Naive thymus-derived CD4-positive, alpha-beta T cell (primary cell): ENCODE data around the gene PCED1B. TPM values are rescaled to one million over a fixed set of nuclear protein-coding genes. Genes with fewer than 3 reads are reported as not detected.

Experiments
- ATAC-seq: fragments of 150-1000 bp; cut with Tn5 transposase; 2 replicates; pipeline ENCODE4 v1.10.0; 2021; ENCODE audit warnings: mild to moderate bottlenecking, moderate library complexity
- CTCF ChIA-PET: fragments of 350-600 bp; sonication (Branson Sonifier 250); formaldehyde crosslinking; loops from one replicate; lab custom pipeline; 2021; ENCODE audit warnings: antibody characterized with exemption; lab: Charles Lee
- POLR2A ChIA-PET: fragments of 350-600 bp; sonication (Branson Sonifier 250); formaldehyde crosslinking; loops from one replicate; lab custom pipeline; 2021; ENCODE audit warnings: antibody characterized with exemption, inconsistent platforms; lab: Charles Lee
- DNase-seq, 9 donors: peaks; one replicate each; pipeline versions ENCODE4 v3.0.0 to v3.0.0-alpha.2; 2020 to 2022; ENCODE audit warnings: mixed read lengths in 1 of 9
- H3K27ac ChIP-seq: one replicate; pipeline ENCODE4 v1.7.0; 2013; ENCODE audit warnings: mild to moderate bottlenecking, low read depth, low read length, moderate library complexity
- H3K27me3 ChIP-seq, 2 donors: one replicate each; pipeline ENCODE4 v1.7.0; 2013; ENCODE audit warnings: low read length in 2 of 2, mild to moderate bottlenecking in 2 of 2, moderate library complexity in 2 of 2; ENCODE audit not compliant: control insufficient read depth in 2 of 2, insufficient read depth in 2 of 2
- H3K36me3 ChIP-seq, 3 experiments: 1 replicate in 2 of 3; 2 replicates in 1 of 3; pipeline ENCODE4 v1.7.0; 2013; ENCODE audit warnings: low read length in 3 of 3, mild to moderate bottlenecking in 3 of 3, moderate library complexity in 1 of 3; ENCODE audit not compliant: insufficient read depth in 3 of 3, control insufficient read depth in 2 of 3
- H3K4me1 ChIP-seq, 2 donors: one replicate each; pipeline ENCODE4 v1.7.0; 2013; ENCODE audit warnings: low read length in 2 of 2, mild to moderate bottlenecking in 2 of 2, moderate library complexity in 1 of 2; ENCODE audit not compliant: control insufficient read depth in 2 of 2, insufficient read depth in 2 of 2
- H3K4me3 ChIP-seq: 2 replicates; pipeline ENCODE4 v1.7.0; 2013; ENCODE audit warnings: mild to moderate bottlenecking, low read length
- H3K9me3 ChIP-seq, 3 experiments: 1 replicate in 2 of 3; 2 replicates in 1 of 3; pipeline ENCODE4 v1.7.0; 2013; ENCODE audit warnings: low read length in 3 of 3; ENCODE audit not compliant: control insufficient read depth in 2 of 3
- H3K27ac Mint-ChIP-seq, 9 donors: one replicate each; pipeline ENCODE4 v1.8.0; 2020 to 2022; ENCODE audit warnings: mixed read lengths in 9 of 9, mild to moderate bottlenecking in 8 of 9, moderate library complexity in 5 of 9, inconsistent platforms in 2 of 9
- H3K27me3 Mint-ChIP-seq, 5 donors: one replicate each; pipeline ENCODE4 v1.8.0; 2021 to 2022; ENCODE audit warnings: mixed read lengths in 5 of 5, mild to moderate bottlenecking in 1 of 5
- H3K36me3 Mint-ChIP-seq, 5 donors: one replicate each; pipeline ENCODE4 v1.8.0; 2020 to 2022; ENCODE audit warnings: mixed read lengths in 5 of 5, mild to moderate bottlenecking in 3 of 5, inconsistent platforms in 1 of 5
- H3K4me1 Mint-ChIP-seq, 7 donors: one replicate each; pipeline ENCODE4 v1.8.0; 2020 to 2022; ENCODE audit warnings: mixed read lengths in 7 of 7, mild to moderate bottlenecking in 3 of 7, inconsistent platforms in 1 of 7
- H3K4me3 Mint-ChIP-seq, 10 donors: one replicate each; pipeline ENCODE4 v1.8.0; 2020 to 2022; ENCODE audit warnings: mild to moderate bottlenecking in 10 of 10, mixed read lengths in 10 of 10, moderate library complexity in 6 of 10, inconsistent platforms in 2 of 10
- H3K9me3 Mint-ChIP-seq, 11 donors: one replicate each; pipeline ENCODE4 v1.8.0; 2020 to 2022; ENCODE audit warnings: mixed read lengths in 11 of 11, mild to moderate bottlenecking in 4 of 11, inconsistent platforms in 1 of 11, moderate library complexity in 1 of 11
- intact Hi-C, 2 donors: fragments of 100-400 bp; cut with micrococcal nuclease; formaldehyde crosslinking; loops; one replicate each; pipeline ENCODE4 v1.15.1; 2023
- polyA plus RNA-seq, 2 donors: library from polyadenylated mRNA; unstranded; fragments of 300-500 nt; fragmentation: Illumina TruSeq; gene quantifications; one replicate each; pipeline ENCODE4 v1.2.3, GENCODE V29; 2021
- total RNA-seq, 6 experiments: library from RNA in 5 of 6; stranded (reverse) in 5 of 6; gene quantifications; 1 replicate in 5 of 6; 2 replicates in 1 of 6; pipeline ENCODE4 v1.2.3 and lab custom pipeline; 2021 to 2026

The PCED1B gene
- total and polyA plus RNA-seq, 7 experiments from 2014 or later = 41.4 to 147 (median 94.3) TPM

DNA sequence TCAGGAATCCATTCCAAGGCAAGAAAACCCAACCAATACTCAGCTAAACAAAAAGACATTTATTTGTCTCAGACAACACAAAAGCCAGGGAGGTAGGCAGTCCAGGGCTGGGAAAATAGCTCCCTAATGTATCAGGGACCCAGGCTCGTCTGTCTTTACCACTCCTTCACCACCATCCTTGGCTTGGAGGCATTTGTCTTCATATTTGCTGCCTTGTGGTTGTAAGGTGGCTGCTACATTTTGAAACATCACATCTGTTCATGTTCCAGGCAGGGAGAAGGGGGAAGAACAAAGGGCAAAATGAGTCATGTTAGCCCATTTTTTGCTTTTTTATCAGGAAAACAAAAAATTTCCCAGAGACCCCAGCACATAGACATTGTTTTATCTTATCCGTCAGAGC lies 44.8 kb upstream of the PCED1B start:
- H3K36me3 Mint-ChIP-seq = peaks cover 0 to 3% (median 0%) of the 10 kb centered on the region in 5 donors
- DNase-seq (no peak), ATAC-seq (no peak)
- H3K4me1 Mint-ChIP-seq = peaks cover 9 to 37% (median 24%) of the 10 kb centered on the region in 7 donors
- Histone ChIP-seq H3K4me3 (no peak overlapping the region), H3K27ac (no peak overlapping the region), H3K36me3 (no peaks in the 10 kb centered on the region), H3K9me3 (no peaks in the 10 kb centered on the region), H3K27me3 (no peaks in the 10 kb centered on the region), H3K4me1 (peaks cover 0 to 6% of the 10 kb centered on the region in 2 donors)
- intact Hi-C loops = loop anchor here (5.0 kb wide), 3 partner anchors 158 to 738 kb away; partner anchors contain the start of genes RAPGEF3 (in 1 of the 2) and SLC48A1 (in 1 of the 2)
- peak overlapping the region in 3 of 9 donors; percentile 5 to 65 (median 38) for H3K27ac Mint-ChIP-seq
- ChIA-PET POLR2A (interaction anchor here (1.7 to 2.6 kb wide), 2 partner anchors 273 to 362 kb away, joined by 9 to 11 read pairs; no protein-coding TSS in a partner anchor), CTCF (interaction anchor here (0.6 to 3.9 kb wide), 5 partner anchors 272 to 706 kb away, joined by 3 to 42 read pairs (median 5); no protein-coding TSS in a partner anchor)
- peaks cover 0 to 3% (median 0%) of the 10 kb centered on the region in 5 donors for H3K27me3 Mint-ChIP-seq
- H3K4me3 Mint-ChIP-seq = no peak overlapping the region
- H3K9me3 Mint-ChIP-seq = no peaks in the 10 kb centered on the region

DNA sequence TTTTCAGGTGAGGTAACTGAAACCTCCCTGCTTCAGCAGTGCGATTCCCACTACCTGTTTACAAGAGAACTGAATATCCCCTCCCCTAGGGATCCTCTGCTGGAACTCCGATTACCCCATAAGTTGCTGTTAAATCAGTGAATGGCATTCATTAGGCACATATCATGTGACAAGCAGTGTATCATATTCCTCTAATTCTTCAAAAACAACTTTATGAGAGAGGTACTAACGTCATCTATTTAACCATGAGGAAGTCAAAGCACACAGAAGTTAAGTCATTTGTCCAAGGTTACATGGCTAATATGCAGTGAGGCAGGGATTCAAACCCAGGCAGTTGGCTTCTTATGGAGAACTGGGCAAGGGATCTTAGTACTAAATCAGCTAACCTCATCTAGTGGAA lies 43.9 kb upstream of the PCED1B start:
- CTCF ChIA-PET = interaction anchor here (1.4 kb wide), 1 partner anchor 651 kb away, joined by 3 read pairs; no protein-coding TSS in a partner anchor
- POLR2A ChIA-PET = interaction anchor here (1.2 to 2.6 kb wide), 3 partner anchors 19 to 361 kb away, joined by 3 to 11 read pairs (median 9); no protein-coding TSS in a partner anchor
- no peaks in the 10 kb centered on the region for H3K9me3 Mint-ChIP-seq

DNA sequence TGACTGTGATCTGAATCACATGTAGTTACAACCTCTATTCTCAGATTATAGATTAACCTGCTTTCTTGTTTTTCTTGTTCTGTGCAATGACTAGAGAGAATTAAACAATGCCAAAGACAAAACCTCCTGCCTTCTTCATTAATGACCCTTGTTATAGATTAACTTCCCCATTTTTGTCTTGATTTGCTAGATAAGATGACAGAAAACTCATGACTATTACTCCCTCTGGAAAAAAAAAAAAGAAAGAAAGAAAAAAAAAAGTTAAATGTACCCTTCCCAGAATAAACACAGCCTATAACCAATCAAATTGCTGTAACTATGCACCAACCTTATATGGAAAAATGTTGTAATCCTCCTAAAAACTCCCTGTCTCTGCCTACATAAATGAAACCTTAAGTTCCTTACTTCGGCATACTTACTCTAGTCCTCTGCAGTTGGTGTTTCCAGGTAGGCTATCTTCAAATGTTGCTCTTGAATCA lies 41.1 kb upstream of the PCED1B start:
- Histone ChIP-seq H3K4me3 (no peak overlapping the region), H3K27ac (no peak overlapping the region), H3K9me3 (no peaks in the 10 kb centered on the region), H3K36me3 (no peaks in the 10 kb centered on the region), H3K27me3 (no peaks in the 10 kb centered on the region), H3K4me1 (no peaks in the 10 kb centered on the region)
- no peak for DNase-seq
- H3K4me1 Mint-ChIP-seq = peaks cover 1 to 26% (median 19%) of the 10 kb centered on the region in 7 donors
- intact Hi-C loops = no loop called here
- H3K27me3 Mint-ChIP-seq = peaks cover 0 to 7% (median 0%) of the 10 kb centered on the region in 5 donors
- no peak overlapping the region for H3K4me3 Mint-ChIP-seq
- no peak for ATAC-seq
- CTCF ChIA-PET = interaction anchor here (0.7 to 1.3 kb wide), 3 partner anchors 42 to 894 kb away, joined by 3 to 5 read pairs (median 4); partner anchors contain the start of gene AMIGO2
- peaks cover 0 to 3% (median 0%) of the 10 kb centered on the region in 11 donors for H3K9me3 Mint-ChIP-seq
- no peak overlapping the region for H3K27ac Mint-ChIP-seq
- H3K36me3 Mint-ChIP-seq = peaks cover 0 to 3% (median 0%) of the 10 kb centered on the region in 5 donors
- POLR2A ChIA-PET = interaction anchor here (0.6 kb wide), 2 partner anchors 117 to 647 kb away, joined by 3 to 4 read pairs; no protein-coding TSS in a partner anchor

More for the DNA sequence above, 43.9 kb upstream of the PCED1B start:
- no peak overlapping the region for H3K4me3 Mint-ChIP-seq
- peaks cover 0 to 3% (median 0%) of the 10 kb centered on the region in 5 donors for H3K27me3 Mint-ChIP-seq
- intact Hi-C loops = no loop called here
- H3K36me3 ChIP-seq = no peaks in the 10 kb centered on the region
- H3K9me3 ChIP-seq = no peaks in the 10 kb centered on the region
- H3K27me3 ChIP-seq = no peaks in the 10 kb centered on the region
- peaks cover 0 to 3% (median 0%) of the 10 kb centered on the region in 5 donors for H3K36me3 Mint-ChIP-seq
- no peak overlapping the region for H3K27ac ChIP-seq
- peaks cover 9 to 36% (median 24%) of the 10 kb centered on the region in 7 donors for H3K4me1 Mint-ChIP-seq
- no peak overlapping the region for H3K4me3 ChIP-seq
- DNase-seq (no peak), ATAC-seq (no peak)
- H3K27ac Mint-ChIP-seq = peak overlapping the region in 2 of 9 donors; percentile 25 to 30
- peaks cover 0 to 6% of the 10 kb centered on the region in 2 donors for H3K4me1 ChIP-seq

DNA sequence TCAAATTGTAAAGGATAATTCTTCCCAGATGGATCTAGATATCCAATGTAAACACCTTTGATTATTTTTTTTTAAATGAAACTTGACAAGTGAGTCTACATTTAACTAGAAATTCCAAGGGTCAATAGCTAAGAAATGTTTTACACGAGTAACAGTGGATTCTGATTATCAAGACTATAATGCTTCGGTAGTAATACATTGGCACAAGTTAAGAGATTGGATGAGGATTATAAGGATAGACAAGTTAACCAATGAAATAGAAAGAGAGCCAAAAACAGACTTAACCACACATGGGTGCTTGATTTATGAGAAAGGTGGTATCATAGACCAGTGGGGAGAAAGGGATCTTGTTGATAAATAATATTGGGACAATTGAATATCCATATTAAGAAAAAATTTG lies 40.3 kb upstream of the PCED1B start:
- H3K27ac Mint-ChIP-seq = no peak overlapping the region
- CTCF ChIA-PET = interaction anchor here (0.7 to 1.3 kb wide), 3 partner anchors 41 to 894 kb away, joined by 3 to 5 read pairs (median 3); partner anchors contain the start of gene AMIGO2
- intact Hi-C loops = no loop called here

DNA sequence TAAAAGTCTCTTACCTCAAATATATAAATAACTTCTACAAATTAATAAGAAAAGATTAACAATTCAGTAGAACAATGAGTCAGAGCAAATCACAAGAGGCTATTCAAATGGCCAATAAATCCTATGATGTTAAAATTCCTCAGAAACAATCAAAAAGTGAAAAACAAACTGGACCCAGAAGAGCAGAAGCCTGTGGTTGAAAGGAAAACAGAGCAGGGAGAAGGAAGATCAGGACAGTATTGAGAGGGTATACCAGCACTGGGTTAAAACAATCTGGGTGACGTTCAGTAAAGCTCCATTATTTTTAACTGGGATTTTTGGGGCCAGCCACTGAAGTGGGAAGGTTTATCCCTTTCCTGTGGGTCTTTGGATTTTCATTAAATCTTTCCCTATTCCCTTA lies 39.7 kb upstream of the PCED1B start:
- Histone ChIP-seq H3K36me3 (no peaks in the 10 kb centered on the region), H3K4me1 (no peaks in the 10 kb centered on the region), H3K27ac (no peak overlapping the region), H3K27me3 (peaks cover 0 to 3% of the 10 kb centered on the region in 2 donors), H3K9me3 (no peaks in the 10 kb centered on the region), H3K4me3 (no peak overlapping the region)
- DNase-seq (no peak), ATAC-seq (no peak)
- peaks cover 0 to 3% (median 0%) of the 10 kb centered on the region in 11 donors for H3K9me3 Mint-ChIP-seq
- no peak overlapping the region for H3K27ac Mint-ChIP-seq
- ChIA-PET POLR2A (no interaction called here), CTCF (interaction anchor here (1.3 kb wide), 1 partner anchor 668 kb away, joined by 3 read pairs; no protein-coding TSS in a partner anchor)
- H3K27me3 Mint-ChIP-seq = peaks cover 0 to 7% (median 0%) of the 10 kb centered on the region in 5 donors
- H3K36me3 Mint-ChIP-seq = peaks cover 0 to 3% (median 0%) of the 10 kb centered on the region in 5 donors
- H3K4me1 Mint-ChIP-seq = peaks cover 0 to 12% (median 10%) of the 10 kb centered on the region in 7 donors
- H3K4me3 Mint-ChIP-seq = no peak overlapping the region
- intact Hi-C loops = no loop called here

More for the DNA sequence above, 40.3 kb upstream of the PCED1B start:
- DNase-seq (no peak), ATAC-seq (no peak)
- H3K27me3 ChIP-seq = peaks cover 0 to 3% of the 10 kb centered on the region in 2 donors
- peaks cover 0 to 3% (median 0%) of the 10 kb centered on the region in 5 donors for H3K36me3 Mint-ChIP-seq
- peaks cover 0 to 18% (median 14%) of the 10 kb centered on the region in 7 donors for H3K4me1 Mint-ChIP-seq
- no peak overlapping the region for H3K4me3 ChIP-seq
- H3K4me3 Mint-ChIP-seq = no peak overlapping the region
- no peaks in the 10 kb centered on the region for H3K9me3 ChIP-seq
- H3K27ac ChIP-seq = no peak overlapping the region
- H3K9me3 Mint-ChIP-seq = peaks cover 0 to 3% (median 0%) of the 10 kb centered on the region in 11 donors
- H3K36me3 ChIP-seq = no peaks in the 10 kb centered on the region
- POLR2A ChIA-PET = interaction anchor here (0.6 kb wide), 1 partner anchor 646 kb away, joined by 4 read pairs; no protein-coding TSS in a partner anchor
- no peaks in the 10 kb centered on the region for H3K4me1 ChIP-seq
- peaks cover 0 to 7% (median 0%) of the 10 kb centered on the region in 5 donors for H3K27me3 Mint-ChIP-seq

GRCh38 chr12:47041327-47041726 lies 38.1 kb upstream of the PCED1B start:
- Histone ChIP-seq H3K4me1 (no peaks in the 10 kb centered on the region), H3K36me3 (no peaks in the 10 kb centered on the region), H3K27me3 (peaks cover 0 to 3% of the 10 kb centered on the region in 2 donors), H3K9me3 (no peaks in the 10 kb centered on the region), H3K27ac (no peak overlapping the region), H3K4me3 (no peak overlapping the region)
- Mint-ChIP-seq H3K27me3 (peaks cover 0 to 10% (median 0%) of the 10 kb centered on the region in 5 donors), H3K36me3 (peaks cover 0 to 3% (median 0%) of the 10 kb centered on the region in 5 donors), H3K4me3 (no peak overlapping the region), H3K4me1 (no peaks in the 10 kb centered on the region), H3K9me3 (peaks cover 0 to 3% (median 0%) of the 10 kb centered on the region in 11 donors), H3K27ac (no peak overlapping the region)
- ChIA-PET CTCF (interaction anchor here (1.1 kb wide), 1 partner anchor 8 kb away, joined by 3 read pairs; no protein-coding TSS in a partner anchor), POLR2A (no interaction called here)
- no peak for DNase-seq
- ATAC-seq = no peak
- intact Hi-C loops = no loop called here
